IMR-90 (cell line): Measurements from ENCODE around the gene RASIP1. TPM values are rescaled to one million over a fixed set of nuclear protein-coding genes. Genes with fewer than 3 reads are reported as not detected.

ENCODE experiments used
- ATAC-seq: fragments of 200-7000 bp; cut with Tn5 transposase; 2 replicates; pipeline ENCODE4 v1.9.1; 2020; ENCODE audit warnings: low read depth, mild to moderate bottlenecking, moderate library complexity
- BruUV-seq: library from RNA; stranded (reverse); fragments of 400-500 nt; replicated peaks from 2 replicates; lab custom pipeline; 2021; lab: Mats Ljungman, UMichigan
- CTCF ChIA-PET: fragments of 300-600 bp; formaldehyde crosslinking; extraction: SDS; loops from one replicate; lab custom pipeline; 2021; ENCODE audit warnings: antibody characterized with exemption; lab: Yijun Ruan, JAX
- POLR2A ChIA-PET: fragments of 300-600 bp; sonication (Branson Sonifier 250); formaldehyde crosslinking; loops from one replicate; lab custom pipeline; 2022; ENCODE audit warnings: antibody characterized with exemption; ENCODE audit not compliant: unreplicated experiment; lab: Charles Lee
- DNase-seq: peaks from one replicate; pipeline ENCODE4 v3.0.0; 2013
- H2AFZ ChIP-seq: replicated peaks from 2 replicates; pipeline ENCODE3; 2013; ENCODE audit warnings: low read length, mild to moderate bottlenecking; ENCODE audit not compliant: poor library complexity
- H2AK5ac ChIP-seq: 2 replicates; pipeline ENCODE4 v1.6.1; 2013; ENCODE audit warnings: low read depth, low read length, inconsistent platforms
- H2AK9ac ChIP-seq: replicated peaks from 2 replicates; pipeline ENCODE3; 2013; ENCODE audit warnings: mild to moderate bottlenecking, low read depth, low read length, moderate library complexity; ENCODE audit not compliant: poor library complexity
- H2BK120ac ChIP-seq: 2 replicates; pipeline ENCODE4 v1.6.1; 2013; ENCODE audit warnings: low read depth, low read length, inconsistent platforms
- H2BK15ac ChIP-seq: 3 replicates; pipeline ENCODE4 v1.6.1; 2013; ENCODE audit warnings: low read depth, low read length, inconsistent platforms
- H2BK20ac ChIP-seq: 2 replicates; pipeline ENCODE4 v1.6.1; 2013; ENCODE audit warnings: low read depth, mild to moderate bottlenecking, inconsistent platforms, low read length, moderate library complexity
- H2BK5ac ChIP-seq: 2 replicates; pipeline ENCODE4 v1.6.1; 2013; ENCODE audit warnings: mild to moderate bottlenecking, low read depth, low read length, inconsistent platforms; ENCODE audit not compliant: poor library complexity, severe bottlenecking
- H3K14ac ChIP-seq: replicated peaks from 2 replicates; pipeline ENCODE4 v1.6.1; 2013; ENCODE audit warnings: low read depth, low read length, inconsistent platforms
- H3K18ac ChIP-seq: 2 replicates; pipeline ENCODE4 v1.6.1; 2013; ENCODE audit warnings: low read depth, low read length, control low read depth
- H3K23ac ChIP-seq: 2 replicates; pipeline ENCODE4 v1.6.1; 2013; ENCODE audit warnings: low read depth, low read length, inconsistent platforms
- H3K27ac ChIP-seq: 2 replicates; pipeline ENCODE4 v1.5.1; 2013; ENCODE audit warnings: mild to moderate bottlenecking, control low read depth, low read length; ENCODE audit not compliant: insufficient read depth
- H3K27me3 ChIP-seq: 2 replicates; pipeline ENCODE4 v1.6.1; 2013; ENCODE audit warnings: low read length; ENCODE audit not compliant: control insufficient read depth, insufficient read depth
- H3K36me3 ChIP-seq: 2 replicates; pipeline ENCODE4 v1.6.1; 2013; ENCODE audit warnings: low read length, mixed read lengths; ENCODE audit not compliant: control insufficient read depth, insufficient read depth
- H3K4ac ChIP-seq: 2 replicates; pipeline ENCODE4 v1.6.1; 2013; ENCODE audit warnings: low read depth, low read length, inconsistent platforms
- H3K4me1 ChIP-seq: 2 replicates; pipeline ENCODE4 v1.6.1; 2013; ENCODE audit warnings: low read length, mixed read lengths; ENCODE audit not compliant: control insufficient read depth, insufficient read depth
- H3K4me2 ChIP-seq: 2 replicates; pipeline ENCODE4 v1.6.1; 2013; ENCODE audit warnings: low read depth, mild to moderate bottlenecking, control low read depth, low read length, moderate library complexity
- H3K4me3 ChIP-seq: 2 replicates; pipeline ENCODE4 v1.5.1; 2013; ENCODE audit warnings: low read depth, mild to moderate bottlenecking, control low read depth, low read length, moderate library complexity; ENCODE audit not compliant: insufficient read depth
- H3K56ac ChIP-seq: 2 replicates; pipeline ENCODE4 v1.6.1; 2013; ENCODE audit warnings: low read length, inconsistent platforms; ENCODE audit not compliant: insufficient read depth; ENCODE audit errors: extremely low read depth
- H3K79me1 ChIP-seq, 2 experiments: 2 replicates each; pipeline ENCODE4 v1.6.1; 2013; ENCODE audit warnings: low read length in 2 of 2, inconsistent platforms in 1 of 2, low read depth in 1 of 2
- H3K9ac ChIP-seq: 2 replicates; pipeline ENCODE4 v1.6.1; 2013; ENCODE audit warnings: low read depth, low read length, control low read depth
- H3K9me1 ChIP-seq: 2 replicates; pipeline ENCODE4 v1.6.1; 2013; ENCODE audit warnings: low read length, inconsistent platforms; ENCODE audit not compliant: insufficient read depth
- H3K9me3 ChIP-seq: 2 replicates; pipeline ENCODE4 v1.6.1; 2013; ENCODE audit warnings: low read length; ENCODE audit not compliant: control insufficient read depth, insufficient read depth
- H4K20me1 ChIP-seq: 2 replicates; pipeline ENCODE4 v1.6.1; 2013; ENCODE audit warnings: low read length, inconsistent platforms; ENCODE audit not compliant: insufficient read depth
- H4K5ac ChIP-seq: 2 replicates; pipeline ENCODE4 v1.6.1; 2013; ENCODE audit warnings: mild to moderate bottlenecking, low read depth, low read length, control low read depth
- H4K8ac ChIP-seq, 2 experiments: 2 replicates each; pipeline ENCODE4 v1.6.1; 2013; ENCODE audit warnings: low read depth in 2 of 2, low read length in 2 of 2, control low read depth in 1 of 2, inconsistent platforms in 1 of 2
- H4K91ac ChIP-seq: 2 replicates; pipeline ENCODE4 v1.6.1; 2013; ENCODE audit warnings: low read depth, low read length, inconsistent platforms; ENCODE audit not compliant: insufficient read depth
- RFX5 ChIP-seq: IDR thresholded peaks from 2 replicates; pipeline ENCODE4 v1.8.0; 2012; ENCODE audit warnings: low read depth, mild to moderate bottlenecking, low read length, moderate library complexity
- WGBS, 2 experiments: methylation state at CpG; one replicate each; pipeline versions ENCODE4 v1.1.5 to v1.1.7; 2013; ENCODE audit warnings: missing lambda C conversion rate in 2 of 2; ENCODE audit not compliant: insufficient read length in 1 of 2; ENCODE audit errors: extremely low coverage in 2 of 2; 5-methylcytosine and 5-hydroxymethylcytosine counted together
- dilution Hi-C: fragments of 300-500 bp; cut with HindIII; formaldehyde crosslinking; loops from one replicate; pipeline ENCODE4 v1.14.3; 2018; ENCODE audit warnings: low sequenced_read_pairs; ENCODE audit not compliant: unreplicated experiment
- in situ Hi-C: fragments of 300-500 bp; cut with MboI; formaldehyde crosslinking; loops from 3 replicates; pipeline ENCODE4 v1.14.3; 2019; ENCODE audit warnings: low sequenced_read_pairs, inconsistent platforms, mixed read lengths
- intact Hi-C: fragments of 100-400 bp; cut with micrococcal nuclease; formaldehyde crosslinking; loops from 2 replicates; pipeline ENCODE4 v1.10.0; 2022
- polyA plus RNA-seq, 3 experiments: library from polyadenylated mRNA; depleted of rRNA; stranded (reverse); fragments of >200 nt; gene quantifications; 2 replicates each; pipeline ENCODE4 v1.2.3, GENCODE V29; 2012; ENCODE audit warnings: low replicate concordance in 1 of 3
- total RNA-seq: library from RNA; depleted of rRNA; stranded (reverse); fragments of >200 nt; gene quantifications from 2 replicates; pipeline ENCODE4 v1.2.3, GENCODE V29; 2012

Gene RASIP1
- total and polyA plus RNA-seq, 2 of the 4 experiments (the other 2 are of a cell fraction), result 0.18 to 0.51 TPM

GRCh38 chr19:48698046-48698445, 42.4 kb downstream of the RASIP1 start:
- Histone ChIP-seq H3K56ac (no peak overlapping the region), H4K5ac (no peak overlapping the region; the same call in 1 of the 2 replicates), H3K4me1 (peaks cover 4% of the 10 kb centered on the region), H3K9me3 (no peaks in the 10 kb centered on the region), H3K4me2 (no peak overlapping the region), H3K9ac (no peak overlapping the region), H3K27ac (no peak overlapping the region), H2AK5ac (0 out of 2 replicates have a peak overlapping the region, but pooled peaks have one; percentile 63), H3K14ac (peak overlapping the region; percentile 17; the same call in 1 of the 2 replicates), H2AK9ac (peak overlapping the region; percentile 78), H4K20me1 (no peaks in the 10 kb centered on the region), H2BK15ac (no peak overlapping the region; the same call in 2 of the 3 replicates), H2BK120ac (0 out of 2 replicates have a peak overlapping the region, but pooled peaks have one; percentile 9), H3K4me3 (no peak overlapping the region), H2AFZ (peak overlapping the region; percentile 84), H3K18ac (no peak overlapping the region), H3K79me1 (no peaks in the 10 kb centered on the region), H4K91ac (peak overlapping the region; percentile 66; the same call in 1 of the 2 replicates), H3K27me3 (peaks cover 12% of the 10 kb centered on the region), H3K9me1 (no peaks in the 10 kb centered on the region), H4K8ac (peak overlapping the region in 1 of 2 experiments; percentile 73; a peak in 1 of 4 replicates), H2BK5ac (no peak overlapping the region), H3K36me3 (no peaks in the 10 kb centered on the region), H2BK20ac (no peak overlapping the region), H3K4ac (peak overlapping the region; percentile 15; the same call in 1 of the 2 replicates), H3K23ac (no peak overlapping the region)
- in situ Hi-C loops, result no loop called here
- ATAC-seq (peak; percentile 65), DNase-seq (peak; percentile 74)
- no TSS peak for BruUV-seq
- CTCF ChIA-PET, result no interaction called here
- WGBS, 2 experiments, result no CpG with 5 or more reads among the region's 4 CpGs
- dilution Hi-C loops, result no loop called here
- no peak for TF ChIP-seq RFX5
- POLR2A ChIA-PET, result interaction anchor here (0.6 kb wide), 2 partner anchors 60 to 61 kb away, joined by 3 read pairs; partner anchors contain the start of gene DBP
- intact Hi-C loops, result no loop called here
